Stimulated activated CD8-positive, alpha-beta memory T cell treated with anti-CD3 and anti-CD28 coated beads, Interleukin-12 subunit alpha, Interleukin-12 subunit beta, amount 100 ng/mL, for 1 hour (primary cell): ENCODE results near the gene SDS.

ENCODE experiments used
- DNase-seq: peaks from one replicate; pipeline ENCODE4 v3.0.0-alpha.2; 2020; ENCODE audit warnings: low read depth

SDS gene

GRCh38 chr12:113425960-113426453 is 22.3 kb upstream of the SDS start:
- DNase-seq, result no peak

GRCh38 chr12:113424915-113425823 is 21.5 kb upstream of the SDS start:
- DNase-seq, result peak; percentile 10

GRCh38 chr12:113424456-113424855 is 20.8 kb upstream of the SDS start:
- DNase-seq, result no peak

GRCh38 chr12:113422886-113423669 is 19.4 kb upstream of the SDS start:
- DNase-seq, result no peak

- no peak for DNase-seq
Measured at GRCh38 chr12:113422030-113422885, 18.6 kb upstream of the SDS start, which contains the start of gene SDSL. Gene SDSL, plus strand, starts transcription at chr12:113422380. Its CDS starts 5,603 bp downstream, at chr12:113427983.

GRCh38 chr12:113420996-113421595 is 17.4 kb upstream of the SDS start:
- no peak for DNase-seq

- no peak for DNase-seq
Measured at GRCh38 chr12:113418213-113418879, 14.7 kb upstream of the SDS start.

GRCh38 chr12:113416091-113416754 is 12.5 kb upstream of the SDS start:
- DNase-seq, result no peak

GRCh38 chr12:113414519-113415038 is 10.9 kb upstream of the SDS start:
- no peak for DNase-seq

- DNase-seq, result no peak
Measured at GRCh38 chr12:113413488-113413939, 9.8 kb upstream of the SDS start.

- DNase-seq, result no peak
Measured at GRCh38 chr12:113409462-113410124, 5.9 kb upstream of the SDS start.

- no peak for DNase-seq
Measured at GRCh38 chr12:113408756-113409298, 5.1 kb upstream of the SDS start.

- no peak for DNase-seq
Measured at GRCh38 chr12:113407931-113408600, 4.4 kb upstream of the SDS start.

- no peak for DNase-seq
Measured at GRCh38 chr12:113405694-113406093, 2.0 kb upstream of the SDS start.

- DNase-seq, result no peak
Measured at GRCh38 chr12:113402586-113403260, 964 bp downstream of the SDS start.

- DNase-seq, result no peak
Measured at GRCh38 chr12:113401066-113402000, 2.4 kb downstream of the SDS start.

- DNase-seq, result no peak
Measured at GRCh38 chr12:113400362-113400761, 3.3 kb downstream of the SDS start.
